ENCODE data around the gene CACNA1C. TPM values are rescaled to one million over a fixed set of nuclear protein-coding genes. Genes with fewer than 3 reads are reported as not detected.

Gene CACNA1C
- total RNA-seq, 1 experiment from 2014 or later: 1.1 TPM

DNA sequence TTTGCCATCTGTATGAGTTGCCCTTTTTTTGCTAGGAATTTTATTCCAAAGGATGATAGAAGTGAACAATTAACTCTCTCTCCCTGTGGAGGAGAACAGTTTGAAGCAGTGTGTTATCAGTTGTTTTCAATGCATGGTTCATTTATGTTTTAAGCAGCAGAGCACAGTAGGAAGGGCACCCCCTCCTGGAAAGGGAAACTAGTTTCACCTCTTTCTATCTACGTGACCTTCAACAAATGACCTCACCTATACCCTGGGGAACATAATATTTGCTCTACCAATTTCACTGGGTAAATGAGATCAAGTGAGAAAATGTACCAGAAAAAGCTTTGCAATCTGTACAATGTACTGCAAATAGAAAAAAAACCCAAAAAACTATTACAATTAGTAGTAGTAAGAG lies 43.2 kb upstream of the CACNA1C start:
- H2AK5ac ChIP-seq (ENCODE audit: insufficient read length, low read length): no peak overlapping the region
- H3K4me1 Mint-ChIP-seq: peaks cover 31 to 46% of the 10 kb centered on the region in 2 experiments
- no peaks in the 10 kb centered on the region for H3K9me3 ChIP-seq (ENCODE audit: control insufficient read depth, low read depth, low read length)
- WGBS (ENCODE audit: extremely low coverage, insufficient read length, low lambda C conversion rate): no CpG with 5 or more reads among the region's 1 CpG
- TF ChIP-seq, protein P1, sequence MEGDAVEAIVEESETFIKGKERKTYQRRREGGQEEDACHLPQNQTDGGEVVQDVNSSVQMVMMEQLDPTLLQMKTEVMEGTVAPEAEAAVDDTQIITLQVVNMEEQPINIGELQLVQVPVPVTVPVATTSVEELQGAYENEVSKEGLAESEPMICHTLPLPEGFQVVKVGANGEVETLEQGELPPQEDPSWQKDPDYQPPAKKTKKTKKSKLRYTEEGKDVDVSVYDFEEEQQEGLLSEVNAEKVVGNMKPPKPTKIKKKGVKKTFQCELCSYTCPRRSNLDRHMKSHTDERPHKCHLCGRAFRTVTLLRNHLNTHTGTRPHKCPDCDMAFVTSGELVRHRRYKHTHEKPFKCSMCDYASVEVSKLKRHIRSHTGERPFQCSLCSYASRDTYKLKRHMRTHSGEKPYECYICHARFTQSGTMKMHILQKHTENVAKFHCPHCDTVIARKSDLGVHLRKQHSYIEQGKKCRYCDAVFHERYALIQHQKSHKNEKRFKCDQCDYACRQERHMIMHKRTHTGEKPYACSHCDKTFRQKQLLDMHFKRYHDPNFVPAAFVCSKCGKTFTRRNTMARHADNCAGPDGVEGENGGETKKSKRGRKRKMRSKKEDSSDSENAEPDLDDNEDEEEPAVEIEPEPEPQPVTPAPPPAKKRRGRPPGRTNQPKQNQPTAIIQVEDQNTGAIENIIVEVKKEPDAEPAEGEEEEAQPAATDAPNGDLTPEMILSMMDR (conservative IDR thresholded peaks at IDR 0.05): peak; percentile 69
- H2AFZ ChIP-seq (ENCODE audit: low read length): no peak overlapping the region
- no peak overlapping the region for H2BK15ac ChIP-seq (ENCODE audit: low read depth, low read length)
- no peak overlapping the region for H2BK12ac ChIP-seq (ENCODE audit: insufficient read length, low read depth, low read length)
- no peak overlapping the region for H3K4ac ChIP-seq (ENCODE audit: low read depth, low read length)
- no peak for DNase-seq
- H3K56ac ChIP-seq (ENCODE audit: insufficient read length, low read depth, low read length): no peak overlapping the region
- H3K14ac ChIP-seq (ENCODE audit: insufficient read depth, low read length): no peak overlapping the region
- H4K91ac ChIP-seq (ENCODE audit: insufficient read length, low read depth, low read length): no peak overlapping the region
- no peaks in the 10 kb centered on the region for H3K9me3 Mint-ChIP-seq
- no peak overlapping the region for H4K8ac ChIP-seq (replicated peaks; ENCODE audit: insufficient read length, low read depth, low read length)
- H4K20me1 ChIP-seq (ENCODE audit: control insufficient read depth, insufficient read depth, insufficient read length): no peaks in the 10 kb centered on the region
- no peak overlapping the region for H3K4me2 ChIP-seq (ENCODE audit: insufficient read depth, insufficient read length, low read length)
- no peaks in the 10 kb centered on the region for H3K79me2 ChIP-seq (ENCODE audit: insufficient read depth, low read length)
- H3K23ac ChIP-seq (ENCODE audit: insufficient read length, low read depth, low read length): no peak overlapping the region
- no peak overlapping the region for H3T11ph ChIP-seq (ENCODE audit: low read length)
- peaks cover 3% of the 10 kb centered on the region for H3K23me2 ChIP-seq (ENCODE audit: insufficient read length, low read depth, low read length, poor library complexity, severe bottlenecking)
- no peak overlapping the region for H2BK120ac ChIP-seq (ENCODE audit: low read depth, low read length, poor library complexity, severe bottlenecking)
- H3K36me3 Mint-ChIP-seq (ENCODE audit: insufficient read depth in 1 of 3, low read depth in 3 of 3): no peaks in the 10 kb centered on the region
- no peak overlapping the region for H3K18ac ChIP-seq (ENCODE audit: insufficient read length, low read depth, low read length)
- no peak overlapping the region for H4K5ac ChIP-seq (ENCODE audit: insufficient read length, low read depth, low read length)
- peak overlapping the region in 1 of 3 experiments; percentile 41; a peak in 1 of 7 replicates for H3K27ac Mint-ChIP-seq
- no peaks in the 10 kb centered on the region for H3K27me3 Mint-ChIP-seq (ENCODE audit: low read depth)
- no peak overlapping the region for H2BK5ac ChIP-seq (ENCODE audit: insufficient read length, low read length)
- H3K27me3 ChIP-seq (ENCODE audit: insufficient read depth, low read length): no peaks in the 10 kb centered on the region
- no peak overlapping the region for H2BK20ac ChIP-seq (ENCODE audit: low read depth, low read length, poor library complexity, severe bottlenecking)
- H3K27ac ChIP-seq (ENCODE audit: insufficient read length, low read depth, low read length): no peak overlapping the region
- no peak overlapping the region for H3K9ac ChIP-seq (ENCODE audit: extremely low read depth, insufficient read length, low read length)
- no peaks in the 10 kb centered on the region for H3K79me1 ChIP-seq (ENCODE audit: insufficient read depth, low read depth, low read length, poor library complexity, severe bottlenecking)
- no peaks in the 10 kb centered on the region for H3K4me1 ChIP-seq (ENCODE audit: insufficient read depth, low read length)
- no peak overlapping the region for H3K4me3 Mint-ChIP-seq

Data from H9 (cell line).